ENCODE results near the gene NAGS. TPM values are rescaled to one million over a fixed set of nuclear protein-coding genes. Genes with fewer than 3 reads are reported as not detected.
A peak's percentile ranks its signal among the peaks of the same experiment; 100 is the strongest.

Gene NAGS
- total and polyA plus RNA-seq, 5 donors from 2014 or later: 0.39 to 1.9 (median 1.3) TPM

- Histone ChIP-seq H3K4me1 (ENCODE audit: control insufficient read depth, insufficient read depth, low read length, poor library complexity, severe bottlenecking) (no peaks in the 10 kb centered on the region), H3K4me3 (ENCODE audit: low read depth, low read length) (no peak overlapping the region), H3K27me3 (ENCODE audit: control insufficient read depth, insufficient read depth, low read length) (no peaks in the 10 kb centered on the region), H3K9me3 (ENCODE audit: control insufficient read depth in 2 of 2, low read length in 2 of 2) (no peaks in the 10 kb centered on the region), H3K27ac (ENCODE audit: insufficient read depth, low read length, poor library complexity, severe bottlenecking) (no peak overlapping the region), H3K36me3 (ENCODE audit: control insufficient read depth, insufficient read depth, low read length) (peaks cover 40% of the 10 kb centered on the region)
- ATAC-seq (ENCODE audit: low read depth in 2 of 2) (no peak), DNase-seq (no peak)
- Mint-ChIP-seq H3K9me3 (no peaks in the 10 kb centered on the region), H3K27ac (peak overlapping the region in 1 of 3 donors; percentile 7), H3K4me1 (peaks cover 9 to 23% (median 17%) of the 10 kb centered on the region in 4 donors), H3K27me3 (no peaks in the 10 kb centered on the region), H3K36me3 (peaks cover 18% of the 10 kb centered on the region), H3K4me3 (no peak overlapping the region)
These were observed 48.9 kb downstream of the NAGS start for GRCh38 chr17:44053125-44053872.

Other genes with a start within 250 kb of the NAGS start
- not detected for gene SOST, start 245.8 kb upstream of the NAGS start, total RNA-seq
- gene SOST, start 245.8 kb upstream of the NAGS start, polyA plus RNA-seq: not detected
- gene DUSP3, start 225.6 kb upstream of the NAGS start, total RNA-seq: 9.8 TPM
- gene DUSP3, start 225.6 kb upstream of the NAGS start, polyA plus RNA-seq: 1 to 10 TPM; 4.6 to 6.5 (median 6.0) TPM
- not detected for gene CFAP97D1, start 224.2 kb upstream of the NAGS start, total RNA-seq
- gene CFAP97D1, start 224.2 kb upstream of the NAGS start, polyA plus RNA-seq: not detected
- not detected for gene MPP3, start 171.5 kb upstream of the NAGS start, total RNA-seq
- gene MPP3, start 171.5 kb upstream of the NAGS start, polyA plus RNA-seq: not detected
- not detected for gene CD300LG, start 157.4 kb upstream of the NAGS start, total RNA-seq
- not detected for gene CD300LG, start 157.4 kb upstream of the NAGS start, polyA plus RNA-seq
- gene MPP2, start 97.1 kb upstream of the NAGS start, total RNA-seq: 1.6 TPM
- gene MPP2, start 97.1 kb upstream of the NAGS start, polyA plus RNA-seq: under 1 TPM in 1 of 4 donors, not detected in 3; 0.47 TPM
- gene PPY, start 62.1 kb upstream of the NAGS start, total RNA-seq: not detected
- not detected for gene PPY, start 62.1 kb upstream of the NAGS start, polyA plus RNA-seq
- gene PYY, start 50.7 kb upstream of the NAGS start, total RNA-seq: not detected
- gene PYY, start 50.7 kb upstream of the NAGS start, polyA plus RNA-seq: not detected
- gene TMEM101, start 10.3 kb downstream of the NAGS start, total RNA-seq: 15.8 TPM
- gene TMEM101, start 10.3 kb downstream of the NAGS start, polyA plus RNA-seq: 10 to 100 TPM; 40.7 to 44.9 (median 41.3) TPM
- gene LSM12, start 62.0 kb downstream of the NAGS start, total RNA-seq: 42.6 TPM
- gene LSM12, start 62.0 kb downstream of the NAGS start, polyA plus RNA-seq: 10 to 100 TPM; 69.8 to 83.7 (median 72.6) TPM
- gene G6PC3, start 66.1 kb downstream of the NAGS start, total RNA-seq: 10.7 TPM
- gene G6PC3, start 66.1 kb downstream of the NAGS start, polyA plus RNA-seq: 10 to 100 TPM; 15.0 to 21.5 (median 16.5) TPM
- gene HDAC5, start 119.0 kb downstream of the NAGS start, total RNA-seq: 69.1 TPM
- gene HDAC5, start 119.0 kb downstream of the NAGS start, polyA plus RNA-seq: 10 to 100 TPM; 10.6 to 16.4 (median 13.0) TPM
- gene HROB, start 137.3 kb downstream of the NAGS start, total RNA-seq: 9.2 TPM
- under 1 TPM; 0.16 to 0.67 (median 0.38) TPM for gene HROB, start 137.3 kb downstream of the NAGS start, polyA plus RNA-seq
- not detected for gene ASB16, start 166.1 kb downstream of the NAGS start, total RNA-seq
- gene ASB16, start 166.1 kb downstream of the NAGS start, polyA plus RNA-seq: under 1 TPM in 2 of 4 donors, not detected in 2; 0.09 to 0.16 TPM
- 67.7 TPM for gene TMUB2, start 182.3 kb downstream of the NAGS start, total RNA-seq
- 10 to 100 TPM; 31.7 to 43.7 (median 34.5) TPM for gene TMUB2, start 182.3 kb downstream of the NAGS start, polyA plus RNA-seq
- gene ATXN7L3, start 195.3 kb downstream of the NAGS start, total RNA-seq: 103 TPM
- gene ATXN7L3, start 195.3 kb downstream of the NAGS start, polyA plus RNA-seq: 10 to 100 TPM; 10.3 to 16.1 (median 12.6) TPM
- gene UBTF, start 215.1 kb downstream of the NAGS start, total RNA-seq: 104 TPM
- gene UBTF, start 215.1 kb downstream of the NAGS start, polyA plus RNA-seq: 10 to 100 TPM; 22.3 to 28.5 (median 26.5) TPM

Data from CD4-positive, CD25-positive, alpha-beta regulatory T cell (primary cell).